ENCODE data around the gene ALPG. TPM values are rescaled to one million over a fixed set of nuclear protein-coding genes. Genes with fewer than 3 reads are reported as not detected.

The ALPG gene
- total and polyA plus RNA-seq, 9 of the 15 experiments (the other 6 are each of a cell fraction or from before 2014, with no cell fraction given) = not detected

- no peaks in the 10 kb centered on the region for H4K20me1 ChIP-seq (replicated peaks; ENCODE audit: control insufficient read depth, insufficient read depth, low read length)
- peaks cover 0 to 6% of the 10 kb centered on the region in 2 experiments; a peak in 1 of 5 replicates for H3K4me1 ChIP-seq (replicated peaks in 1 of 2; ENCODE audit: control insufficient read depth in 2 of 2, insufficient read depth in 2 of 2, low read length in 2 of 2)
- H3K9me3 ChIP-seq (replicated peaks; ENCODE audit: control insufficient read depth, insufficient read depth, low read depth, low read length) = no peaks in the 10 kb centered on the region
- peak overlapping the region; percentile 46 for H3K4me2 ChIP-seq (ENCODE audit: insufficient read depth, low read length)
- TF ChIP-seq ZNF740 (CRISPR knock-in tag; IDR thresholded peaks at IDR 0.05) (no peak), ZNF740 (tag; IDR thresholded peaks at IDR 0.05) (no peak), AFF1 (IDR thresholded peaks at IDR 0.05; ENCODE audit: low read depth in 1 of 2, partially characterized antibody in 2 of 2) (no peak), MAFG (tag; conservative IDR thresholded peaks at IDR 0.05) (no peak), ZNF384 (IDR thresholded peaks at IDR 0.05; ENCODE audit: low read depth, low read length) (0 out of 2 replicates have a peak, but pooled peaks have one; percentile 18), ZNF561 (CRISPR knock-in tag; conservative IDR thresholded peaks at IDR 0.05) (no peak), MTA1 (IDR thresholded peaks at IDR 0.05; ENCODE audit: borderline replicate concordance) (no peak), CC2D1A (IDR thresholded peaks at IDR 0.05) (no peak), CBX3 (IDR thresholded peaks at IDR 0.05; ENCODE audit: borderline replicate concordance in 1 of 2, low read length in 2 of 2) (no peak)
- POLR2A ChIA-PET = no interaction called here
- H2AFZ ChIP-seq (ENCODE audit: low read depth, low read length) = peak overlapping the region; percentile 14; the same call in 1 of the 2 replicates
- in situ Hi-C loops (cut with MboI) = no loop called here
- H3K36me3 ChIP-seq (ENCODE audit: control insufficient read depth, insufficient read depth, low read length) = no peaks in the 10 kb centered on the region
- DNase-seq (ENCODE audit: extremely low read depth in 1 of 4, low spot score in 3 of 4) (no peak), ATAC-seq (no peak), FAIRE-seq (no peak)
- 10% methylated on average over 13 of the region's 14 CpGs for WGBS (ENCODE audit: insufficient coverage, low coverage, missing lambda C conversion rate)
- H3K4me3 ChIP-seq = no peak overlapping the region
- no peak overlapping the region for H3K9ac ChIP-seq (ENCODE audit: insufficient read depth in 1 of 2, low read depth in 2 of 2, low read length in 2 of 2)
- no peaks in the 10 kb centered on the region for H3K79me2 ChIP-seq (ENCODE audit: control insufficient read depth, insufficient read depth, low read length)
- no peak overlapping the region for H3K27ac ChIP-seq (ENCODE audit: extremely low read depth, low read depth, low read length)
- BruUV-seq (replicated peaks) = no TSS peak
- CTCF ChIA-PET (ENCODE audit: low intra/inter-chr PET ratio) = no interaction called here
- peaks cover 0 to 5% of the 10 kb centered on the region in 2 experiments; a peak in 1 of 5 replicates for H3K27me3 ChIP-seq (ENCODE audit: control insufficient read depth in 2 of 2, insufficient read depth in 2 of 2, low read length in 2 of 2)
- H3K9me1 ChIP-seq (ENCODE audit: control insufficient read depth, insufficient read depth, low read length) = no peaks in the 10 kb centered on the region
- intact Hi-C loops (cut with micrococcal nuclease) = no loop called here
Observed at GRCh38 chr2:232363784-232364615, 42.6 kb upstream of the ALPG start.
